Activated T-cell treated with anti-CD3 and anti-CD28 coated beads, Interleukin-2, amount 50 U/mL, for 48 hours (primary cell): ENCODE results near the gene BLVRB.
A peak's percentile ranks its signal among the peaks of the same experiment; 100 is the strongest.
"Not testable (repeated sequence)": the region's sequence is repeated elsewhere in the genome, so short reads cannot be mapped to it uniquely, and the experiment has no call there.

Experiments used
- DNase-seq, 2 experiments: peaks; one replicate each; pipeline ENCODE4 v3.0.0-alpha.2; 2020

The BLVRB gene

GRCh38 chr19:40475878-40476644 lies 10.5 kb upstream of the BLVRB start:
- DNase-seq: not testable (repeated sequence)

GRCh38 chr19:40474737-40475136 lies 9.2 kb upstream of the BLVRB start:
- DNase-seq: no peak

GRCh38 chr19:40472516-40472915 lies 7.0 kb upstream of the BLVRB start:
- DNase-seq: no peak

- DNase-seq: no peak
Measured at GRCh38 chr19:40471111-40471510, 5.6 kb upstream of the BLVRB start.

GRCh38 chr19:40469011-40469410 lies 3.5 kb upstream of the BLVRB start:
- no peak for DNase-seq

- peak in 1 of 2 experiments; percentile 28 for DNase-seq
Measured at GRCh38 chr19:40466985-40467734, 1.6 kb upstream of the BLVRB start, which contains the start of gene SPTBN4. Gene SPTBN4 (plus strand): TSS chr19:40467001. CDS start chr19:40472622, 5,621 bp downstream.

GRCh38 chr19:40466219-40466984 lies 857 bp upstream of the BLVRB start:
- no peak for DNase-seq

- DNase-seq: no peak
Measured at GRCh38 chr19:40465025-40465556, 454 bp downstream of the BLVRB start.

GRCh38 chr19:40464059-40465024 lies 1.2 kb downstream of the BLVRB start:
- DNase-seq: peak; percentile 84 to 89

- DNase-seq: not testable (repeated sequence)
Measured at GRCh38 chr19:40463587-40464037, 1.9 kb downstream of the BLVRB start.

GRCh38 chr19:40461669-40462221 lies 3.8 kb downstream of the BLVRB start:
- no peak for DNase-seq

GRCh38 chr19:40460185-40460584 lies 5.4 kb downstream of the BLVRB start:
- no peak for DNase-seq

GRCh38 chr19:40458597-40458974 lies 7.0 kb downstream of the BLVRB start:
- no peak for DNase-seq

GRCh38 chr19:40457953-40458596 lies 7.5 kb downstream of the BLVRB start:
- DNase-seq: no peak

GRCh38 chr19:40457048-40457447 lies 8.5 kb downstream of the BLVRB start:
- DNase-seq: no peak

GRCh38 chr19:40453943-40454342 lies 11.6 kb downstream of the BLVRB start:
- DNase-seq: not testable (repeated sequence)

GRCh38 chr19:40453151-40453735 lies 12.3 kb downstream of the BLVRB start:
- no peak for DNase-seq

GRCh38 chr19:40452016-40452415 lies 13.5 kb downstream of the BLVRB start:
- no peak for DNase-seq

- no peak for DNase-seq
Measured at GRCh38 chr19:40450664-40451063, 14.9 kb downstream of the BLVRB start.

- no peak for DNase-seq
Measured at GRCh38 chr19:40449506-40449905, 16.0 kb downstream of the BLVRB start.
